ENCODE data around the gene PEDS1. TPM values are rescaled to one million over a fixed set of nuclear protein-coding genes. Genes with fewer than 3 reads are reported as not detected.
A peak's percentile ranks its signal among the peaks of the same experiment; 100 is the strongest.

The PEDS1 gene
- total RNA-seq, 1 donor from 2014 or later: 25.5 TPM

DNA sequence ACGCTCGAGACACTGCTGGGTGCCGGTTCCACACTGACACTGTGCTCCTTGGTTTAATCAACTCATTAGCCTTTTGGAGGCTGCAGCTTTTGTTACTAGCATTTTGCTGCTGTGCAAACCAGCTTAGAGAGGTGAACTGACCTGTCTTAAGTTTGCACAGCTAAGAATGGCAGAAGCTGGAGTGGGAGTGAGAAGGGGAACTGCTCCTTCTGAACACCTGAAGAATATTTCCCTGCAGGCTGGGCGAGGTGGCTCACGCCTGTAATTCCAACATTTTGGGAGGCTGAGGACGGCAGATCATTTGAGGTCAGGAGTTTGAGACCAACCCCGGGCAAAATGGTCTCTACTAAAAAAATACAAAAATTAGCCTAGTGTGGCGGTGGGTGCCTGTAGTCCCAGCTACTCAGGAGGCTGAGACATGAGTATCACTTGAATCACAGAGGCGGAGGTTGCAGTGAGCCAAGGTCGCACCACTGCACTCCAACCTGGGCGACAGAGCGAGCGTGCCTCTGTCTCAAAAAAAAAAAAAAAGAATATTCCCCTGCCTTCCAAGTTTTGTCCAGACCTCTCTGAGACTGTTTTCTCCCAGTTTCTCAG lies 42.1 kb upstream of the PEDS1 start:
- Histone ChIP-seq H3K4me3 (peak overlapping the region in 1 of 2 donors; percentile 88), H3K36me3 (peaks cover 0 to 15% of the 10 kb centered on the region in 2 donors), H3K27me3 (no peaks in the 10 kb centered on the region), H3K27ac (peak overlapping the region; percentile 100), H3K4me1 (peaks cover 35% of the 10 kb centered on the region), H3K9me3 (no peaks in the 10 kb centered on the region)
- intact Hi-C loops (cut with DNase I): no loop called here
- no peak for TF ChIP-seq POLR2AphosphoS5 (IDR thresholded peaks at IDR 0.05; ENCODE audit: insufficient read depth in 1 of 2, low read depth in 1 of 2)
- TF ChIP-seq, protein P1, sequence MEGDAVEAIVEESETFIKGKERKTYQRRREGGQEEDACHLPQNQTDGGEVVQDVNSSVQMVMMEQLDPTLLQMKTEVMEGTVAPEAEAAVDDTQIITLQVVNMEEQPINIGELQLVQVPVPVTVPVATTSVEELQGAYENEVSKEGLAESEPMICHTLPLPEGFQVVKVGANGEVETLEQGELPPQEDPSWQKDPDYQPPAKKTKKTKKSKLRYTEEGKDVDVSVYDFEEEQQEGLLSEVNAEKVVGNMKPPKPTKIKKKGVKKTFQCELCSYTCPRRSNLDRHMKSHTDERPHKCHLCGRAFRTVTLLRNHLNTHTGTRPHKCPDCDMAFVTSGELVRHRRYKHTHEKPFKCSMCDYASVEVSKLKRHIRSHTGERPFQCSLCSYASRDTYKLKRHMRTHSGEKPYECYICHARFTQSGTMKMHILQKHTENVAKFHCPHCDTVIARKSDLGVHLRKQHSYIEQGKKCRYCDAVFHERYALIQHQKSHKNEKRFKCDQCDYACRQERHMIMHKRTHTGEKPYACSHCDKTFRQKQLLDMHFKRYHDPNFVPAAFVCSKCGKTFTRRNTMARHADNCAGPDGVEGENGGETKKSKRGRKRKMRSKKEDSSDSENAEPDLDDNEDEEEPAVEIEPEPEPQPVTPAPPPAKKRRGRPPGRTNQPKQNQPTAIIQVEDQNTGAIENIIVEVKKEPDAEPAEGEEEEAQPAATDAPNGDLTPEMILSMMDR (IDR thresholded peaks at IDR 0.05): no peak
- DNase-seq (ENCODE audit: extremely low spot score in 2 of 2): no peak

DNA sequence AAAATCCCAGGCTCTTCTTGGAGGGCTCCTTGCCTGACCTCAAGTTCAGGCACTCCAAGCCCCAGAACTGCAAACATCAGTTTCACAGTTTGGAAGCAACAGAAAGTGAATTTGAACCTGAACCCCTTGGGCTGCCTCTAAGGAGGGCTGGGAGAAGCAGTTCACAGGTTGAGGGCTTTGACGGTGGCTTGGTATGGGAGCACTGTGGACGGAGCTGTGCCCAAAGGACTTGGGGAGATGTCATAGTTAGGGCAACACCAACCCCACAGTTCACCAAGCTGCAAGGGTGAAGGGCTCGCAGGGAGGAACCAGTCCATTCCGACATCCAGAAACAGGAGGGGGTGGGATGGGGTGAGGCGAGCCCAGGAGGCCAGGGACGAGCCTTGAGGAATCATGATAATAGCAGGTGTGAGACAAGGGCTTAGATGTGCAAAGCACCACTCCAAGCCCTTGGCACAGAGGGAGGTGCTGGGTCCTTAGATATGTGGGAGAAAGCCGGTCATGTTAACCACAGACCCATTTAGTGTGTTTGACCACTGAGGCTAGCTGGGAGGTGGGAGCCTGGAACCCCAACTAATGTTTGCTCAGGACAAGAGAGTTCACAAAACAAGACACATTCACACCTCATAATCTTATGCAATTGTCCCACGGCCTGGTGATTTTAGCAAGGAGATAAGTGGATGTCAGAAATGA lies 41.5 kb upstream of the PEDS1 start:
- Histone ChIP-seq H3K4me3 (peak overlapping the region; percentile 88 to 98), H3K27me3 (no peaks in the 10 kb centered on the region), H3K4me1 (peaks cover 37% of the 10 kb centered on the region), H3K9me3 (no peaks in the 10 kb centered on the region), H3K36me3 (peaks cover 0 to 15% of the 10 kb centered on the region in 2 donors), H3K27ac (peak overlapping the region; percentile 100)
- no peak for DNase-seq (ENCODE audit: extremely low spot score in 2 of 2)
- TF ChIP-seq POLR2AphosphoS5 (IDR thresholded peaks at IDR 0.05; ENCODE audit: insufficient read depth in 1 of 2, low read depth in 1 of 2): no peak
- TF ChIP-seq, protein P1 (IDR thresholded peaks at IDR 0.05): no peak
- TF ChIP-seq POLR2A (IDR thresholded peaks at IDR 0.05): no peak
- intact Hi-C loops (cut with DNase I): loop anchor here (5.0 kb wide), 1 partner anchor 207 kb away; no protein-coding TSS in a partner anchor

DNA sequence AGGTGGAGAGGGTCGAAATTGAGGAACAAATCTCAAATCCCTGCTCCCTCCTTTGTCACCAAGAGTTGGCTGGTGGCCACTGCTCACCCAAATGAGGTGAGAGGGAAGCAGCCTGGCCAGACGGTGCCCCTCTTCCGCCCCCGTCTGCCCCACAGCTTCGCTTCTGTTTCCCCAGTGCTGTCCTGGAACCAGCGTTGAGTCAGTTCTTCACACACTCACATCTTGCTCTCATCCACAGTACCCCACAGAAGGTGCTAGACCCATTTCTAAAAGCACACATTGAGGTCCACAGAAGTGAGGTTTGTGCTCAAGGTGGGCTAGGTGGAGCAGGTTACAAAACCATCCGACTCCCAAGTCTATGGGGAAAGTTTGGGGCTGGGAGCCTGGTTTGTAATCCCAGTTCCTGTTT lies 40.9 kb upstream of the PEDS1 start:
- intact Hi-C loops (cut with DNase I): loop anchor here (5.0 kb wide), 1 partner anchor 208 kb away; no protein-coding TSS in a partner anchor
- H3K36me3 ChIP-seq: peaks cover 0 to 15% of the 10 kb centered on the region in 2 donors
- H3K4me3 ChIP-seq: peak overlapping the region; percentile 88 to 98
- no peaks in the 10 kb centered on the region for H3K9me3 ChIP-seq
- H3K27ac ChIP-seq: peak overlapping the region; percentile 100
- H3K4me1 ChIP-seq: peaks cover 42% of the 10 kb centered on the region
- no peaks in the 10 kb centered on the region for H3K27me3 ChIP-seq
- no peak for TF ChIP-seq POLR2A (IDR thresholded peaks at IDR 0.05)
- TF ChIP-seq POLR2AphosphoS5 (IDR thresholded peaks at IDR 0.05; ENCODE audit: insufficient read depth in 1 of 2, low read depth in 1 of 2): peak in 1 of 2 donors; percentile 18
- no peak for DNase-seq (ENCODE audit: extremely low spot score in 2 of 2)

DNA sequence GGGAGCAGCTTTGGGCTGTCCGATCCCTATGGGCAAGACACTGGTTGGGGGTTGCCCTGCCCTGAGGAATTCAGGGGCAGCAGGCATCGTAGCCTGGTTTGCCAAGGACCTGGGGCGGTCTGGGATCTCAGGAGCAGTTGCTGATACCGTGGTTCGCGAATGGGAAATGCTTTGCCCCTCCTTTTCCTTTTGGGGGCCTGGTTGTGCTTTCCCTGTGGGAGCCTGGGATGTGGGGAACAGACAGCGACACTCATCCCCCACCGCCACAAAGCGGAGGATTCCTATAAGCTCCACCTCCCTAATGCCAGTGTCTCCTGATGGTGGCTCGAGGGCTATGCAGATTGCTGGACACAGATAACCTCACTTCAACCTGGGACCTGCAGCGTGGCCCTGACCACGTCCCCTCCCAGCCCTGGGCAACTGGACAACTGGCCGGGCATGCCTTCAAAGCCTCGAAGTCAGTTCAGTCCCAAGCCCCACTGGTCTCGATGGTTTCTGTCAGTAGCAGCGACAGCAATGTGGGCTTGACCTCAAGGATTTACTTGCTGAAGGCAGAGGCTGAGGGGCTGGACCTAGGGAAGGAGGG lies 40.4 kb upstream of the PEDS1 start:
- DNase-seq (ENCODE audit: extremely low spot score in 2 of 2): no peak
- H3K27ac ChIP-seq: peak overlapping the region; percentile 100
- peaks cover 0 to 15% of the 10 kb centered on the region in 2 donors for H3K36me3 ChIP-seq
- H3K4me3 ChIP-seq: peak overlapping the region; percentile 88 to 98
- H3K9me3 ChIP-seq: no peaks in the 10 kb centered on the region
- intact Hi-C loops (cut with DNase I): loop anchor here (5.0 kb wide), 1 partner anchor 208 kb away; no protein-coding TSS in a partner anchor
- H3K27me3 ChIP-seq: no peaks in the 10 kb centered on the region
- no peak for TF ChIP-seq POLR2A (IDR thresholded peaks at IDR 0.05)
- TF ChIP-seq POLR2AphosphoS5 (IDR thresholded peaks at IDR 0.05; ENCODE audit: insufficient read depth in 1 of 2, low read depth in 1 of 2): peak in 1 of 2 donors; percentile 55
- TF ChIP-seq, protein P1 (IDR thresholded peaks at IDR 0.05): no peak
- peaks cover 42% of the 10 kb centered on the region for H3K4me1 ChIP-seq

DNA sequence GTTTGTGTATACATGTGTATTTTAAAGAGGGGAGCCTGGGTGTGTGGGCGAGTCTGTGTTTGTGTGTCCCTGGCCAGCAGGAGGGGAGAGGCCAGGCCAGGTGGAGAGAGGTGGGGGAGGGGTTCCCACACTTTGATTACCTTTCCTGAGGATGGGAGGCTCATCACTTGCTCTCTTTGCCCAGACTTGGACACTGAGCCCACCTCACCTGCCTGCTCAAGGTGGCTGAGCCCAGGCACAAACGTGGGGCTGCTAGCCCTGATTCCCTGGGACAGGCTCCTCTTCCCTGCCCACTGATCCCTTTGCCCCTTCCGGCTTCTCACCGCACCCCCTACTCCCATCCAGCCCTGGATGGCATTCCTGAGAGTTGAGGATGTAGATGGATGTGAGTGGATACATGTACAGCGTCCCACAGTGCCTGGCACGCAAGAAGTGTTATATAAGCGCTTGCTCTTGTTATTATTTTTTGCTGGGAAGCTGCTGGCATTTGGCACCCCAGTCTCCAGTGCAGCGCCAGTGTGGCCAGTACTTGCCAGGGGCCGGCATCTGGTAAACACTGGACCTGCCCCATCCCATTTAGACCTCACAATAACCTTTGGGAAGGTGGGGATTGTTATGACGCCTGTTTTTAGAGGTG lies 39.8 kb upstream of the PEDS1 start:
- H3K9me3 ChIP-seq: no peaks in the 10 kb centered on the region
- peak overlapping the region; percentile 100 for H3K27ac ChIP-seq
- TF ChIP-seq POLR2AphosphoS5 (IDR thresholded peaks at IDR 0.05; ENCODE audit: insufficient read depth in 1 of 2, low read depth in 1 of 2): peak in 1 of 2 donors; percentile 49
- TF ChIP-seq POLR2A (IDR thresholded peaks at IDR 0.05): no peak
- peaks cover 42% of the 10 kb centered on the region for H3K4me1 ChIP-seq
- no peaks in the 10 kb centered on the region for H3K27me3 ChIP-seq
- DNase-seq (ENCODE audit: extremely low spot score in 2 of 2): no peak
- H3K36me3 ChIP-seq: peaks cover 0 to 15% of the 10 kb centered on the region in 2 donors
- intact Hi-C loops (cut with DNase I): loop anchor here (5.0 kb wide), 1 partner anchor 209 kb away; no protein-coding TSS in a partner anchor
- peak overlapping the region; percentile 88 to 98 for H3K4me3 ChIP-seq

All from vagina (tissue), 2 donors.